ENCODE results near the gene CACNG4. TPM values are rescaled to one million over a fixed set of nuclear protein-coding genes. Genes with fewer than 3 reads are reported as not detected.

The CACNG4 gene
- total RNA-seq, 2 experiments from 2014 or later: not detected

DNA sequence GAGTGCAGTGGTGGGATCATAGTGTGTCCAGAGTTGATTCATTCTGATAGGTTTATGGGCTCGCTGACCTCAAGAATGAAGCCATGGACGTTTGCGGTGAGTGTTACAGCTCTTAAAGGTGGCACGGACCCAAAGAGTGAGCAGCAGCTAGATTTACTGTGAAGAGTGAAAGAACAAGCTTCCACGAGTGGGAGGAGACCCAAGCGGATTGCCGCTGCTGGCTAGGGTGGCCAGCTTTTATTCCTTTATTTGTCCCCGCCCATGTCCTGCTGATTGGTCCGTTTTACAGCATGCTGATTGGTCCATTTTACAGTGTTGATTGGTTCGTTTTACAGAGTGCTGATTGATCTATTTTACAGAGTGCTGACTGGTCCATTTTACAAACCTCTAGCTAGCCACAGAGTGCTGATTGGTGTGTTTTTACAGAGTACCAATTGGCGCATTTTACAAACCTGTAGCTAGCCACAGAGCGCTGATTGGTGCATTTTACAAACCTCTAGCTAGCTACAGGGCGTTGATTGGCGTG is 17.5 kb downstream of the CACNG4 start:
- no peaks in the 10 kb centered on the region for H3K9me3 Mint-ChIP-seq
- ChIA-PET CTCF (no interaction called here), POLR2A (interaction anchor here (0.6 kb wide), 2 partner anchors 188 to 919 kb away, joined by 3 read pairs; no protein-coding TSS in a partner anchor)
- ATAC-seq (ENCODE audit: poor library complexity): no peak
- H3K4me1 ChIP-seq (ENCODE audit: insufficient read depth, low read length): no peaks in the 10 kb centered on the region
- H3K9me3 ChIP-seq (ENCODE audit: control insufficient read depth in 1 of 2, insufficient read depth in 1 of 2, low read length in 2 of 2): no peaks in the 10 kb centered on the region
- no peaks in the 10 kb centered on the region for H3K4me1 Mint-ChIP-seq (ENCODE audit: low read depth)
- H3K27me3 ChIP-seq (ENCODE audit: control insufficient read depth in 1 of 2, insufficient read depth in 2 of 2, low read length in 2 of 2): peaks cover 7 to 16% of the 10 kb centered on the region in 2 experiments
- H3K27ac ChIP-seq (ENCODE audit: low read depth in 1 of 2, low read length in 2 of 2): no peak overlapping the region
- H3K36me3 Mint-ChIP-seq (ENCODE audit: low read depth): no peaks in the 10 kb centered on the region
- no peak overlapping the region for H3K4me3 ChIP-seq (ENCODE audit: low read length)
- no peak for TF ChIP-seq CTCF (IDR thresholded peaks at IDR 0.05)
- H3K27me3 Mint-ChIP-seq: peaks cover 67% of the 10 kb centered on the region
- no peaks in the 10 kb centered on the region for H3K36me3 ChIP-seq (ENCODE audit: insufficient read depth, low read length)
- H3K27ac Mint-ChIP-seq: no peak overlapping the region
- H3K4me3 Mint-ChIP-seq: no peak overlapping the region
- no peak for DNase-seq
- intact Hi-C loops (cut with DNase I, micrococcal nuclease): no loop called here

DNA sequence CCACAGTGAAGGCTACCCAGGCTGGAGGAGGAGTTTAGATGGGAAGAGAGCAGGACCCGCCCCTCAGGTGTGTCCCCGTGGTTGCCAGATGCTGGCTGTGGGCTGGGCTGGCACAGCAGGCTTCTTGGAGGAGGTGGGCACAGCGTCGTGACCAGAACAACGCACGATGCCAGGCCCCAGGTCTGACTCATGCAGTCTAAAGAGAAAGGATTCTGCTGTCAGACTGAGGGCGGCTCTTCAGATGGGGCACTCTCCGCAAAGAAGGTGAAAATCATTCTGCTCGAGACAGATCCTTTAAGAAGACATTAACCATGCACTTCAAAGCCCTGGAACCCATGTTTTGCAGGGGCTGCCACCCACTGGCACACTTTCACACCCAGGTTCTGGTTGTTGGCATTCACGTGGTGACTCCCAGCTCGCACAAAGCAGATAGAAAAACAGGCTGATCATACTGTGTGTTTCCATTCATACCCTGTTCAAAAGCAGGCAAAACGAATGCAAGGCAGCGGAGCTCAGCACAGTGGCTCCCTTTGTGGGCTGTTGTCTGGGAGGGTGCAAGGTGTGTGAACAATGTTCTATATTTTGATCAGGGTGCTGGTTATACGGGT is 19.0 kb downstream of the CACNG4 start:
- intact Hi-C loops (cut with DNase I, micrococcal nuclease): no loop called here
- Mint-ChIP-seq H3K4me3 (no peak overlapping the region), H3K27me3 (peaks cover 63% of the 10 kb centered on the region), H3K27ac (no peak overlapping the region), H3K4me1 (ENCODE audit: low read depth) (no peaks in the 10 kb centered on the region), H3K9me3 (no peaks in the 10 kb centered on the region), H3K36me3 (ENCODE audit: low read depth) (no peaks in the 10 kb centered on the region)
- Histone ChIP-seq H3K27ac (ENCODE audit: low read depth in 1 of 2, low read length in 2 of 2) (no peak overlapping the region), H3K27me3 (ENCODE audit: control insufficient read depth in 1 of 2, insufficient read depth in 2 of 2, low read length in 2 of 2) (peaks cover 2 to 19% of the 10 kb centered on the region in 2 experiments), H3K9me3 (ENCODE audit: control insufficient read depth in 1 of 2, insufficient read depth in 1 of 2, low read length in 2 of 2) (peaks cover 0 to 4% of the 10 kb centered on the region in 2 experiments), H3K4me3 (ENCODE audit: low read length) (no peak overlapping the region), H3K36me3 (ENCODE audit: insufficient read depth, low read length) (no peaks in the 10 kb centered on the region), H3K4me1 (ENCODE audit: insufficient read depth, low read length) (no peaks in the 10 kb centered on the region)
- ATAC-seq (ENCODE audit: poor library complexity) (no peak), DNase-seq (no peak)
- ChIA-PET CTCF (no interaction called here), POLR2A (no interaction called here)
- no peak for TF ChIP-seq CTCF (IDR thresholded peaks at IDR 0.05)

DNA sequence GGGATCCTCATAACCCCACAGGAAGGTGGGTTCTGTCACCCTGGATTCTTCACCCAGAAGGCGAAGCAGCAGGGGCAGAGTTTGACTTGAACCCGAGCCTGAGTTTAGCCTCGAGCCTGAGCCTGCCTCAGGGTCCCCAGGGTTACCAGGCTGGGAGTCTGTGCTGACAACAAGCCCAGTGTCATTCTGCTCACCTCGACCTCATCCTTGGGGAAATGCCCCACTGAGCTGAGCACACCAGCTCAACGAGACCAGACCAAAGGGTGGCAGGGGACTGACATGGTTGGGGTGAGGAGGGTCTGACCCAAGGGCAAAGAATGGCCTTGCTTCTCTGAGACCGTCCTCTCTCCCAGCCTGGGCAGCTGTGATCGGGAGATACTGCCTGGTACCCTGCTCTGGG is 20.2 kb downstream of the CACNG4 start:
- DNase-seq (no peak), ATAC-seq (ENCODE audit: poor library complexity) (no peak)
- CTCF ChIA-PET: interaction anchor here (0.5 kb wide), 1 partner anchor 9 kb away, joined by 3 read pairs; no protein-coding TSS in a partner anchor
- Mint-ChIP-seq H3K27me3 (peaks cover 62% of the 10 kb centered on the region), H3K4me3 (no peak overlapping the region), H3K36me3 (ENCODE audit: low read depth) (no peaks in the 10 kb centered on the region), H3K9me3 (no peaks in the 10 kb centered on the region), H3K4me1 (ENCODE audit: low read depth) (no peaks in the 10 kb centered on the region), H3K27ac (no peak overlapping the region)
- Histone ChIP-seq H3K27ac (ENCODE audit: low read depth in 1 of 2, low read length in 2 of 2) (no peak overlapping the region), H3K4me1 (ENCODE audit: insufficient read depth, low read length) (no peaks in the 10 kb centered on the region), H3K9me3 (ENCODE audit: control insufficient read depth in 1 of 2, insufficient read depth in 1 of 2, low read length in 2 of 2) (peaks cover 0 to 4% of the 10 kb centered on the region in 2 experiments), H3K27me3 (ENCODE audit: control insufficient read depth in 1 of 2, insufficient read depth in 2 of 2, low read length in 2 of 2) (peaks cover 2 to 20% of the 10 kb centered on the region in 2 experiments), H3K4me3 (ENCODE audit: low read length) (no peak overlapping the region), H3K36me3 (ENCODE audit: insufficient read depth, low read length) (no peaks in the 10 kb centered on the region)
- POLR2A ChIA-PET: no interaction called here
- intact Hi-C loops (cut with DNase I, micrococcal nuclease): no loop called here
- no peak for TF ChIP-seq CTCF (IDR thresholded peaks at IDR 0.05)
